Mesenchymal stem cell (in vitro differentiated cells and primary cell): Measurements from ENCODE around the gene RFX8.
A peak's percentile ranks its signal among the peaks of the same experiment; 100 is the strongest.

Source experiments
- DNase-seq: peaks from one replicate; pipeline ENCODE4 v3.0.0-alpha.2; 2013
- H2AFZ ChIP-seq: one replicate; pipeline ENCODE4 v1.6.1; 2013; ENCODE audit warnings: low read depth, mild to moderate bottlenecking, control low read depth, inconsistent platforms, low read length, moderate library complexity
- H2AK5ac ChIP-seq: 2 replicates; pipeline ENCODE4 v1.6.1; 2013; ENCODE audit warnings: low read length, moderate library complexity, mild to moderate bottlenecking, inconsistent platforms; ENCODE audit not compliant: severe bottlenecking
- H2BK120ac ChIP-seq: one replicate; pipeline ENCODE4 v1.6.1; 2013; ENCODE audit warnings: low read depth, mild to moderate bottlenecking, inconsistent platforms, low read length, moderate library complexity
- H2BK12ac ChIP-seq, 2 experiments: one replicate each; pipeline ENCODE4 v1.6.1; 2013; ENCODE audit warnings: inconsistent platforms in 2 of 2, low read length in 2 of 2, mild to moderate bottlenecking in 2 of 2, moderate library complexity in 2 of 2, control low read depth in 1 of 2
- H2BK15ac ChIP-seq: one replicate; pipeline ENCODE4 v1.6.1; 2013; ENCODE audit warnings: mild to moderate bottlenecking, low read depth, inconsistent platforms; ENCODE audit not compliant: poor library complexity, severe bottlenecking
- H2BK5ac ChIP-seq: 2 replicates; pipeline ENCODE4 v1.6.1; 2013; ENCODE audit warnings: low read depth, mild to moderate bottlenecking, low read length, control low read depth, inconsistent platforms; ENCODE audit not compliant: poor library complexity, severe bottlenecking
- H3K14ac ChIP-seq, 2 experiments: one replicate each; pipeline ENCODE4 v1.6.1; 2013; ENCODE audit warnings: inconsistent platforms in 2 of 2, low read length in 2 of 2, control low read depth in 1 of 2, mild to moderate bottlenecking in 1 of 2, moderate library complexity in 1 of 2
- H3K18ac ChIP-seq, 2 experiments: one replicate each; pipeline ENCODE4 v1.6.1; 2013; ENCODE audit warnings: inconsistent platforms in 2 of 2, low read length in 2 of 2, control low read depth in 1 of 2, low read depth in 1 of 2, mild to moderate bottlenecking in 1 of 2
- H3K23ac ChIP-seq, 2 experiments: one replicate each; pipeline ENCODE4 v1.6.1; 2013; ENCODE audit warnings: inconsistent platforms in 2 of 2, low read length in 2 of 2, mild to moderate bottlenecking in 2 of 2, moderate library complexity in 2 of 2, control low read depth in 1 of 2
- H3K27ac ChIP-seq: 2 replicates; pipeline ENCODE4 v1.5.1; 2013; ENCODE audit warnings: mild to moderate bottlenecking, moderate library complexity, low read length, control low read depth, inconsistent platforms; ENCODE audit not compliant: poor library complexity, severe bottlenecking
- H3K27me3 ChIP-seq, 2 experiments: 2 replicates each; pipeline versions ENCODE4 v1.6.1 to v1.7.0; 2013; ENCODE audit warnings: low read length in 2 of 2, mild to moderate bottlenecking in 2 of 2, moderate library complexity in 2 of 2, control low read depth in 1 of 2, inconsistent platforms in 1 of 2; ENCODE audit not compliant: control insufficient read depth in 1 of 2, insufficient read depth in 1 of 2
- H3K36me3 ChIP-seq, 2 experiments: 2 replicates each; pipeline versions ENCODE4 v1.6.1 to v1.7.0; 2013; ENCODE audit warnings: low read length in 2 of 2, control low read depth in 1 of 2, inconsistent platforms in 1 of 2, low read depth in 1 of 2, mild to moderate bottlenecking in 1 of 2; ENCODE audit not compliant: insufficient read depth in 2 of 2, control insufficient read depth in 1 of 2
- H3K4ac ChIP-seq, 2 experiments: one replicate each; pipeline ENCODE4 v1.6.1; 2013; ENCODE audit warnings: inconsistent platforms in 2 of 2, low read length in 2 of 2, mild to moderate bottlenecking in 2 of 2, moderate library complexity in 2 of 2, control low read depth in 1 of 2, low read depth in 1 of 2
- H3K4me1 ChIP-seq: 2 replicates; pipeline ENCODE4 v1.6.1; 2013; ENCODE audit warnings: low read depth, low read length, control low read depth; ENCODE audit not compliant: control insufficient read depth, insufficient read depth
- H3K4me2 ChIP-seq: 2 replicates; pipeline ENCODE4 v1.6.1; 2013; ENCODE audit warnings: low read length, mild to moderate bottlenecking, inconsistent platforms; ENCODE audit not compliant: poor library complexity, severe bottlenecking
- H3K4me3 ChIP-seq, 2 experiments: 2 replicates each; pipeline versions ENCODE4 v1.5.1 to v1.7.0; 2013; ENCODE audit warnings: low read length in 2 of 2, mild to moderate bottlenecking in 2 of 2, control low read depth in 1 of 2, low read depth in 1 of 2; ENCODE audit not compliant: insufficient read depth in 1 of 2
- H3K79me1 ChIP-seq: replicated peaks from 2 replicates; pipeline ENCODE4 v1.6.1; 2013; ENCODE audit warnings: mild to moderate bottlenecking, control low read depth, low read length, inconsistent platforms; ENCODE audit not compliant: poor library complexity, severe bottlenecking
- H3K9ac ChIP-seq: 2 replicates; pipeline ENCODE4 v1.7.0; 2013; ENCODE audit warnings: mild to moderate bottlenecking, low read length, moderate library complexity
- H3K9me3 ChIP-seq: 2 replicates; pipeline ENCODE4 v1.7.0; 2013; ENCODE audit warnings: mild to moderate bottlenecking, low read length; ENCODE audit not compliant: control insufficient read depth
- H4K8ac ChIP-seq: one replicate; pipeline ENCODE4 v1.6.1; 2013; ENCODE audit warnings: inconsistent platforms, mild to moderate bottlenecking, low read length, moderate library complexity
- H4K91ac ChIP-seq: one replicate; pipeline ENCODE4 v1.6.1; 2013; ENCODE audit warnings: mild to moderate bottlenecking, low read length, inconsistent platforms
- WGBS: methylation state at CpG from one replicate; pipeline ENCODE4 v1.1.7; 2013; ENCODE audit warnings: mixed read lengths; 5-methylcytosine and 5-hydroxymethylcytosine counted together

The RFX8 gene

GRCh38 chr2:101479810-101480209, 4.9 kb upstream of the RFX8 start:
- H3K36me3 ChIP-seq: no peaks in the 10 kb centered on the region
- peaks cover 0 to 5% of the 10 kb centered on the region in 2 experiments for H3K27me3 ChIP-seq
- no peak overlapping the region for H3K4ac ChIP-seq
- H2AK5ac ChIP-seq: no peak overlapping the region
- H3K4me3 ChIP-seq: no peak overlapping the region
- H3K18ac ChIP-seq: no peak overlapping the region
- no peak overlapping the region for H3K9ac ChIP-seq
- H4K8ac ChIP-seq: no peak overlapping the region
- H3K9me3 ChIP-seq: no peaks in the 10 kb centered on the region
- H3K79me1 ChIP-seq: no peaks in the 10 kb centered on the region
- DNase-seq: no peak
- no peak overlapping the region for H3K27ac ChIP-seq
- no peak overlapping the region for H2BK12ac ChIP-seq
- 92% methylated on average over 8 of the region's 9 CpGs for WGBS
- no peak overlapping the region for H2BK15ac ChIP-seq
- no peak overlapping the region for H2AFZ ChIP-seq
- no peak overlapping the region for H2BK120ac ChIP-seq
- no peaks in the 10 kb centered on the region for H3K4me1 ChIP-seq
- no peak overlapping the region for H3K23ac ChIP-seq
- no peak overlapping the region for H2BK5ac ChIP-seq
- no peak overlapping the region for H3K14ac ChIP-seq
- H4K91ac ChIP-seq: no peak overlapping the region
- H3K4me2 ChIP-seq: no peak overlapping the region

- Histone ChIP-seq H3K79me1 (no peaks in the 10 kb centered on the region), H2BK15ac (no peak overlapping the region), H2BK12ac (peak overlapping the region in 1 of 2 experiments; percentile 44), H3K4me1 (peaks cover 1% of the 10 kb centered on the region), H4K91ac (no peak overlapping the region), H3K18ac (no peak overlapping the region), H3K4me3 (no peak overlapping the region), H3K9me3 (no peaks in the 10 kb centered on the region), H2BK5ac (no peak overlapping the region), H2BK120ac (no peak overlapping the region), H3K23ac (no peak overlapping the region), H4K8ac (no peak overlapping the region), H3K27me3 (peaks cover 0 to 5% of the 10 kb centered on the region in 2 experiments), H3K4ac (no peak overlapping the region), H3K9ac (no peak overlapping the region), H2AK5ac (no peak overlapping the region), H3K4me2 (no peak overlapping the region), H3K14ac (no peak overlapping the region), H3K36me3 (no peaks in the 10 kb centered on the region), H2AFZ (no peak overlapping the region), H3K27ac (no peak overlapping the region)
- 42% methylated on average over 4 of the region's 4 CpGs for WGBS
- peak; percentile 38 for DNase-seq
Observed at GRCh38 chr2:101479328-101479727, 4.4 kb upstream of the RFX8 start.

GRCh38 chr2:101478181-101479001, 3.5 kb upstream of the RFX8 start:
- Histone ChIP-seq H2AFZ (no peak overlapping the region), H3K4me1 (peaks cover 2% of the 10 kb centered on the region)

GRCh38 chr2:101477556-101477955, 2.6 kb upstream of the RFX8 start:
- H4K91ac ChIP-seq: no peak overlapping the region
- no peak overlapping the region for H3K4ac ChIP-seq

More at GRCh38 chr2:101478181-101479001, 3.5 kb upstream of the RFX8 start:
- Histone ChIP-seq H3K9me3 (no peaks in the 10 kb centered on the region), H3K23ac (no peak overlapping the region), H3K79me1 (no peaks in the 10 kb centered on the region), H2BK12ac (no peak overlapping the region), H3K36me3 (no peaks in the 10 kb centered on the region), H3K14ac (no peak overlapping the region), H2BK15ac (no peak overlapping the region), H3K4ac (no peak overlapping the region), H3K4me3 (no peak overlapping the region), H3K4me2 (no peak overlapping the region), H2BK5ac (no peak overlapping the region), H3K9ac (no peak overlapping the region), H4K8ac (no peak overlapping the region), H2BK120ac (no peak overlapping the region), H2AK5ac (no peak overlapping the region), H3K27me3 (peaks cover 0 to 5% of the 10 kb centered on the region in 2 experiments), H4K91ac (no peak overlapping the region), H3K18ac (no peak overlapping the region), H3K27ac (no peak overlapping the region)
- no peak for DNase-seq
- 98% methylated on average over 2 of the region's 2 CpGs for whole genome bisulfite sequencing

More at GRCh38 chr2:101477556-101477955, 2.6 kb upstream of the RFX8 start:
- Histone ChIP-seq H2BK5ac (no peak overlapping the region), H3K18ac (no peak overlapping the region), H2AK5ac (no peak overlapping the region), H3K14ac (no peak overlapping the region), H3K9ac (no peak overlapping the region), H2BK15ac (no peak overlapping the region), H4K8ac (no peak overlapping the region), H2AFZ (no peak overlapping the region), H3K9me3 (no peaks in the 10 kb centered on the region), H2BK12ac (no peak overlapping the region), H3K23ac (no peak overlapping the region), H3K27me3 (peaks cover 0 to 5% of the 10 kb centered on the region in 2 experiments), H3K36me3 (no peaks in the 10 kb centered on the region), H3K4me1 (peaks cover 2% of the 10 kb centered on the region), H3K79me1 (no peaks in the 10 kb centered on the region), H3K4me3 (no peak overlapping the region), H2BK120ac (no peak overlapping the region), H3K4me2 (no peak overlapping the region), H3K27ac (no peak overlapping the region)
- no peak for DNase-seq
- WGBS: 100% methylated on average over 2 of the region's 2 CpGs
